ENCODE results near the gene GBX2. TPM values are rescaled to one million over a fixed set of nuclear protein-coding genes. Genes with fewer than 3 reads are reported as not detected.

Gene GBX2
- total and polyA plus RNA-seq, 2 of the 13 experiments (the other 11 are each of a cell fraction or from before 2014, with no cell fraction given) = not detected

GRCh38 chr2:236160366-236161081, 7.7 kb downstream of the GBX2 start:
- intact Hi-C loops (cut with micrococcal nuclease; ENCODE audit: unreplicated experiment) (no loop called here), in situ Hi-C loops (cut with HindIII; ENCODE audit: extremely low pct_ligation_motif_present, low pct_unique_long_range_greater_than_20kb) (no loop called here)
- Histone ChIP-seq H3K36me3 (replicated peaks in 1 of 2; ENCODE audit: control insufficient read depth in 1 of 2, insufficient read depth in 2 of 2, low read length in 2 of 2) (no peaks in the 10 kb centered on the region), H3K27me3 (ENCODE audit: control insufficient read depth in 1 of 2, insufficient read depth in 2 of 2, low read length in 2 of 2) (peaks cover 18 to 86% of the 10 kb centered on the region in 2 experiments), H3K9ac (ENCODE audit: insufficient read depth, low read depth, low read length) (no peak overlapping the region), H3K4me1 (ENCODE audit: insufficient read depth, low read length) (peaks cover 7% of the 10 kb centered on the region; the same call in 1 of the 2 replicates), H3K79me2 (ENCODE audit: insufficient read depth, low read length) (no peaks in the 10 kb centered on the region), H3K4me2 (ENCODE audit: low read depth, low read length) (no peak overlapping the region), H3K9me3 (ENCODE audit: low read length) (no peaks in the 10 kb centered on the region), H2AFZ (ENCODE audit: low read length) (no peak overlapping the region), H4K20me1 (ENCODE audit: insufficient read depth, low read length) (peaks cover under 1% of the 10 kb centered on the region; the same call in 1 of the 2 replicates), H3K4me3 (replicated peaks in 1 of 3; ENCODE audit: insufficient read depth in 1 of 3, low read depth in 2 of 3, low read length in 3 of 3) (no peak overlapping the region), H3K27ac (ENCODE audit: extremely low read length, insufficient read depth, low read length) (no peak overlapping the region)
- no peak for ATAC-seq
- ChIA-PET POLR2A (no interaction called here), CTCF (ENCODE audit: low intra/inter-chr PET ratio, low total read pairs) (no interaction called here)
- BruUV-seq (replicated peaks) = no TSS peak
- no peak for FAIRE-seq
- no peak for DNase-seq (ENCODE audit: low spot score)
- 56% methylated on average over 20 of the region's 22 CpGs for WGBS (ENCODE audit: low lambda C conversion rate)
- TF ChIP-seq MTA1 (CRISPR knock-in tag; IDR thresholded peaks at IDR 0.05; ENCODE audit: borderline replicate concordance) = peak; percentile 25; the same call in 1 of the 2 replicates
- no peak for TF ChIP-seq KDM3A (CRISPR knock-in tag; IDR thresholded peaks at IDR 0.05; ENCODE audit: low read depth)
- TF ChIP-seq ZSCAN20 (CRISPR knock-in tag; IDR thresholded peaks at IDR 0.05; ENCODE audit: borderline replicate concordance) = no peak
- no peak for TF ChIP-seq ZBTB37 (CRISPR knock-in tag; IDR thresholded peaks at IDR 0.05)
- TF ChIP-seq NFKB2 (CRISPR knock-in tag; IDR thresholded peaks at IDR 0.05; ENCODE audit: borderline replicate concordance) = no peak

- 75% methylated on average over 20 of the region's 33 CpGs for WGBS (ENCODE audit: low lambda C conversion rate)
- no peak overlapping the region for H3K4me3 ChIP-seq (replicated peaks in 1 of 3; ENCODE audit: insufficient read depth in 1 of 3, low read depth in 2 of 3, low read length in 3 of 3)
- no peak overlapping the region for H3K27ac ChIP-seq (ENCODE audit: extremely low read length, insufficient read depth, low read length)
- POLR2A ChIA-PET = no interaction called here
- CTCF ChIA-PET (ENCODE audit: low intra/inter-chr PET ratio, low total read pairs) = no interaction called here
- no peak overlapping the region for H3K4me2 ChIP-seq (ENCODE audit: low read depth, low read length)
- peaks cover 15 to 85% of the 10 kb centered on the region in 2 experiments for H3K27me3 ChIP-seq (ENCODE audit: control insufficient read depth in 1 of 2, insufficient read depth in 2 of 2, low read length in 2 of 2)
- no peak for DNase-seq (ENCODE audit: low spot score)
- H4K20me1 ChIP-seq (ENCODE audit: insufficient read depth, low read length) = no peaks in the 10 kb centered on the region
- H3K36me3 ChIP-seq (replicated peaks in 1 of 2; ENCODE audit: control insufficient read depth in 1 of 2, insufficient read depth in 2 of 2, low read length in 2 of 2) = no peaks in the 10 kb centered on the region
- in situ Hi-C loops (cut with HindIII; ENCODE audit: extremely low pct_ligation_motif_present, low pct_unique_long_range_greater_than_20kb) = no loop called here
- H3K4me1 ChIP-seq (ENCODE audit: insufficient read depth, low read length) = peaks cover 3% of the 10 kb centered on the region; the same call in 1 of the 2 replicates
- no peak overlapping the region for H3K9ac ChIP-seq (ENCODE audit: insufficient read depth, low read depth, low read length)
- BruUV-seq (replicated peaks) = no TSS peak
- H2AFZ ChIP-seq (ENCODE audit: low read length) = no peak overlapping the region
- no peaks in the 10 kb centered on the region for H3K9me3 ChIP-seq (ENCODE audit: low read length)
- intact Hi-C loops (cut with micrococcal nuclease; ENCODE audit: unreplicated experiment) = no loop called here
- FAIRE-seq = no peak
- H3K79me2 ChIP-seq (ENCODE audit: insufficient read depth, low read length) = no peaks in the 10 kb centered on the region
- no peak for ATAC-seq
- TF ChIP-seq ZNF672 (CRISPR knock-in tag; IDR thresholded peaks at IDR 0.05) = no peak
- TF ChIP-seq SMAD3 (CRISPR knock-in tag; IDR thresholded peaks at IDR 0.05) = no peak
- no peak for TF ChIP-seq ZNF775 (CRISPR knock-in tag; IDR thresholded peaks at IDR 0.05; ENCODE audit: borderline replicate concordance)
- no peak for TF ChIP-seq SMARCE1 (IDR thresholded peaks at IDR 0.05; ENCODE audit: borderline replicate concordance)
- no peak for TF ChIP-seq ZFP91 (CRISPR knock-in tag; IDR thresholded peaks at IDR 0.05; ENCODE audit: borderline replicate concordance)
- no peak for TF ChIP-seq FOSL1 (CRISPR knock-in tag; IDR thresholded peaks at IDR 0.05; ENCODE audit: borderline replicate concordance)
- TF ChIP-seq REL (CRISPR knock-in tag; conservative IDR thresholded peaks at IDR 0.05) = no peak
Measured at GRCh38 chr2:236159778-236160170, 8.4 kb downstream of the GBX2 start.
